ENCODE data around the gene EFCAB5.

The EFCAB5 gene

GRCh38 chr17:29980261-29980660 is 38.8 kb downstream of the EFCAB5 start:
- no peak overlapping the region for H3K4me3 ChIP-seq (ENCODE audit: low read length)
- no peak for DNase-seq (ENCODE audit: low read depth)
- TF ChIP-seq, protein P1, sequence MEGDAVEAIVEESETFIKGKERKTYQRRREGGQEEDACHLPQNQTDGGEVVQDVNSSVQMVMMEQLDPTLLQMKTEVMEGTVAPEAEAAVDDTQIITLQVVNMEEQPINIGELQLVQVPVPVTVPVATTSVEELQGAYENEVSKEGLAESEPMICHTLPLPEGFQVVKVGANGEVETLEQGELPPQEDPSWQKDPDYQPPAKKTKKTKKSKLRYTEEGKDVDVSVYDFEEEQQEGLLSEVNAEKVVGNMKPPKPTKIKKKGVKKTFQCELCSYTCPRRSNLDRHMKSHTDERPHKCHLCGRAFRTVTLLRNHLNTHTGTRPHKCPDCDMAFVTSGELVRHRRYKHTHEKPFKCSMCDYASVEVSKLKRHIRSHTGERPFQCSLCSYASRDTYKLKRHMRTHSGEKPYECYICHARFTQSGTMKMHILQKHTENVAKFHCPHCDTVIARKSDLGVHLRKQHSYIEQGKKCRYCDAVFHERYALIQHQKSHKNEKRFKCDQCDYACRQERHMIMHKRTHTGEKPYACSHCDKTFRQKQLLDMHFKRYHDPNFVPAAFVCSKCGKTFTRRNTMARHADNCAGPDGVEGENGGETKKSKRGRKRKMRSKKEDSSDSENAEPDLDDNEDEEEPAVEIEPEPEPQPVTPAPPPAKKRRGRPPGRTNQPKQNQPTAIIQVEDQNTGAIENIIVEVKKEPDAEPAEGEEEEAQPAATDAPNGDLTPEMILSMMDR (conservative IDR thresholded peaks at IDR 0.05; ENCODE audit: low read length), result no peak

- TF ChIP-seq, protein P1 (conservative IDR thresholded peaks at IDR 0.05; ENCODE audit: low read length), result no peak
- no peak overlapping the region for H3K4me3 ChIP-seq (ENCODE audit: low read length)
- DNase-seq (ENCODE audit: low read depth), result peak; percentile 23
These were observed 41.7 kb downstream of the EFCAB5 start for GRCh38 chr17:29982991-29983653.

- H3K4me3 ChIP-seq (ENCODE audit: low read length), result no peak overlapping the region
- no peak for DNase-seq (ENCODE audit: low read depth)
- TF ChIP-seq, protein P1 (conservative IDR thresholded peaks at IDR 0.05; ENCODE audit: low read length), result no peak
These were observed 55.0 kb downstream of the EFCAB5 start for GRCh38 chr17:29996458-29996857.

DNA sequence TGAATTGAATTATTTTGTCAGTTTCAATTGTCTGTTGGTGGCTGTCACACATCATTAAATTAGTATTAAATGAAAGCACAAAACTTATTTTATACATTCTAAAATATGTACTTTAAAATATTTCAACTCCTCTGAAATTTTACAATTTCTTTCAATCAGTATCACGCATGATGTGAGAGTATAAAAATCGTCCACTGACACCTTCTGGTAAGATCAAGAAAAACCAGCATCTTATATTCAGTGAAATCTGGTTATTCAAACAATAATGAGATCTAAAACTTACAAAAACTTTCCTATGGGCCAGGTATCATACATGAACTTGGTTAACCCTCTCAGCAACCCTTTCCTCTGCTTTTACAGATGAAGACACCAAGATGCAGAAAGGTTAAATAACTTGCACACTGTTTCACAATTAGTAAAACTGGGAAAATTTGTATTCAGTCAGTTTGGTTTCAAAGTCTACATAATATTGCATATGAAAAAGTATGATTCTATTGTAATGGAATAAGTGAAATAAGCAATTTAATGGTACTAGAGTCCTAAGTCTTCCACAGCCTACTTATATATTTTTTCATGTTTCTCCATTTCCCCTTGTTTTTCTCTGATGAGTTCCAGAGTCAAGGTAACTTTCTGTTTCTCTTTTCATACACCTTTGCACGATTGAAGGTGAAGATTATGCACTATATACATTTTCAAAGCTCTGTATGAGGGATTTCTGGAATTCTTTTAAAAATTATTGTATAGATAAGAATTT is 58.7 kb downstream of the EFCAB5 start:
- H3K4me3 ChIP-seq (ENCODE audit: low read length), result no peak overlapping the region
- TF ChIP-seq, protein P1 (conservative IDR thresholded peaks at IDR 0.05; ENCODE audit: low read length), result peak; percentile 26
- DNase-seq (ENCODE audit: low read depth), result no peak

DNA sequence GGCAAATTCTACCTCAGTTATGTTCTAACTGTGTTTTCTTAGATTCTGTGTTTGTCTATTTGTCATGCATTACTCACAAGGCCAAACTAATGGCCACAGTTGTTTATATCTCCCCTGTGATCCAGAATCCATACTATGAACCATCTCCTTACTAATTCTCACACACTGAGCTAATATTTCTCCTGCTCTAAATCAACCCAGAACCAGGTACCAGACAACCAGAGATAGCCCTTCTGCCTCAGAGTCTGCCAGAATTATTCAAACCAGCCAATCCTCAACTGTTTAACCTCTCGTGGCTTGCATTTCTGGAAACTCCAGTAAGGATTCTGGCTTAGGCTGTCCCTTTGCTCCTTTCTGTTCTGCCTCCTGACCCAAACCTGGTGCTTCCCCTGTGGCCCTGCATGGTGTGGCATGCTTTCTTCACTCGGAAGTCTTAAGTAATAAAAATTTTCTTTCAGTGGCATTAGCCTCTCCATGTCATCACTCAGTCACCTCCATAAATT is 59.4 kb downstream of the EFCAB5 start:
- no peak overlapping the region for H3K4me3 ChIP-seq (ENCODE audit: low read length)
- TF ChIP-seq, protein P1 (conservative IDR thresholded peaks at IDR 0.05; ENCODE audit: low read length), result no peak
- no peak for DNase-seq (ENCODE audit: low read depth)

- TF ChIP-seq, protein P1 (conservative IDR thresholded peaks at IDR 0.05; ENCODE audit: low read length), result no peak
- no peak overlapping the region for H3K4me3 ChIP-seq (ENCODE audit: low read length)
- no peak for DNase-seq (ENCODE audit: low read depth)
These were observed 60.7 kb downstream of the EFCAB5 start for GRCh38 chr17:30002088-30002487.

Measured in AG10803 (cell line).